Erythroblast (primary cell): ENCODE data around the gene DNAJB6.

Source experiments
- DNase-seq, 2 experiments: peaks; one replicate each; lab custom pipeline; 2025; lab: John Stamatoyannopoulos, UW
- GATA1 ChIP-seq: IDR thresholded peaks from 2 replicates; pipeline ENCODE4 v1.6.1; 2011; ENCODE audit warnings: low read depth, mild to moderate bottlenecking, control low read depth, low read length, moderate library complexity
- POLR2A ChIP-seq: IDR thresholded peaks from 2 replicates; pipeline ENCODE4 v1.6.1; 2011; ENCODE audit warnings: mild to moderate bottlenecking, low read length

Gene DNAJB6

GRCh38 chr7:157339777-157340677 is 3.2 kb downstream of the DNAJB6 start:
- TF ChIP-seq POLR2A: no peak
- TF ChIP-seq GATA1: no peak
- peak; percentile 72 to 80 for DNase-seq

DNA sequence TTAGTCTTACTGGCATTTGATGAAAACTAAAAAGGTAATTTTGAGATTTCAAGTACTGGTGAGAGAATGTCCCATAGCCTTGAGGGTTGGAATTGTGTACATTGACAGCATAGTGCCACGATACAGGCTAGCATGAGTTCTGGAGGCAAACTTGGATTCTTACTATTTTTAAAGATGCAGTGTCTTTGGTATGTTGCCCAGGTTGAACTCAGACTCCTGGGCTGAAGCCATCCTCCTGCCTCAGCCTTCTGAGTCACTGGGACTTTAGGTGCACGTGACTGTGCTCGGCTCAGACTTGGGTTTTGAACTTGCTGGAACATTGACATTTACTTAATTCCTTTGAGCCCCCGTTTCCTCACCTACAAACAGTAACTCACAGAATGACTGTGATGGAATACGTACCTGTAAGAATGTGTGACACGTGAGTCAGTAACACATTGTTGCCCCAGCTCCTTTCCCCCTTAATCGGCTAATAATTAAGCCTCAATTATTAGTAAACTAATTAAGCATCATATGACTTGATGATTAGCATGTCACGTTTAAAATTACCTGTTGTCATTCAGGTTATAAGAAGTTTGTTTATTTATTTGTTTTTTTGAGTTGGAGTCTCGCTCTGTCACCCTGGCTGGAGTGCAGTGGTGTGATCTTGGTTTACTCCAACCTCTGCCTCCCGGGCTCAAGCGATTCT is 10.6 kb downstream of the DNAJB6 start:
- no peak for TF ChIP-seq POLR2A
- no peak for TF ChIP-seq GATA1
- peak in 1 of 2 experiments; percentile 10 for DNase-seq

GRCh38 chr7:157348548-157348947 is 11.7 kb downstream of the DNAJB6 start:
- no peak for TF ChIP-seq GATA1
- TF ChIP-seq POLR2A: no peak
- DNase-seq: no peak

- TF ChIP-seq GATA1: no peak
- TF ChIP-seq POLR2A: no peak
- peak; percentile 17 to 40 for DNase-seq
These were observed 15.7 kb downstream of the DNAJB6 start for GRCh38 chr7:157352516-157352915.

DNA sequence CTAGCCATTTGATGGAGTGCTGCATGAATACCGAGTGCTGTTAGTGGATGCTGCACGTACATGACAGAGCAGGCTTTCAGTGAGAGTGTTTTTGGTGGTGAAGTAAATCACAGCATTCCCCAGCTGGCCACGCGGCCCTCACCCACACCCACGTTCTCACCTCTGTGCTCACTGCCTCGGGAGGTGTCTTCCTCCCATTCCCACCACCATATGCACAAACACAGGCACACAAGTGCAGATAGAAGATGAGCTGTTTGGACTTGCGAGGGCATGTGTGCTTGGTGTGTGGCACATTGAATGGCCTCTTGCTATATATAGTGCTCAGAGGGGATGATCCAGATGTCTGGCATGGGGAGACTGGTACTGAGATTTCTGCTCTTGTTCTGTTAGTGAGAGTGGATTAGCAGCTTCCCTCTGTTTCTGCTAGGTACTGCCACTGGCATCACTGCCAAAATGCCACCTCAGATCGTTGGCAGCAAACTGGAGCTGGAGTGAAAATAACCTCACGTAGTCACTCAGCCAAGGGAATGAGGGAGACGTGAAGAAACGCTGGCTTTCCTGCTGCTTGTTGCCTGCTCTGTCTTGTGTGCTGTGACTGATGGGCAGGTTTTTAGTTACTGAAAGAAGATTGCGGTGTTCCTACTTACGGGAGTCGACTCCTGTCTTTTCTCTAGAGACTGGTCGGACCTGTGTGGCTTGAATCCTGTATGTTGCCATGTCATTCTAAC is 19.1 kb downstream of the DNAJB6 start:
- no peak for DNase-seq
- TF ChIP-seq POLR2A (no peak), GATA1 (no peak)

- TF ChIP-seq POLR2A (no peak), GATA1 (no peak)
- no peak for DNase-seq
These were observed 20.6 kb downstream of the DNAJB6 start for GRCh38 chr7:157357129-157358040.

DNA sequence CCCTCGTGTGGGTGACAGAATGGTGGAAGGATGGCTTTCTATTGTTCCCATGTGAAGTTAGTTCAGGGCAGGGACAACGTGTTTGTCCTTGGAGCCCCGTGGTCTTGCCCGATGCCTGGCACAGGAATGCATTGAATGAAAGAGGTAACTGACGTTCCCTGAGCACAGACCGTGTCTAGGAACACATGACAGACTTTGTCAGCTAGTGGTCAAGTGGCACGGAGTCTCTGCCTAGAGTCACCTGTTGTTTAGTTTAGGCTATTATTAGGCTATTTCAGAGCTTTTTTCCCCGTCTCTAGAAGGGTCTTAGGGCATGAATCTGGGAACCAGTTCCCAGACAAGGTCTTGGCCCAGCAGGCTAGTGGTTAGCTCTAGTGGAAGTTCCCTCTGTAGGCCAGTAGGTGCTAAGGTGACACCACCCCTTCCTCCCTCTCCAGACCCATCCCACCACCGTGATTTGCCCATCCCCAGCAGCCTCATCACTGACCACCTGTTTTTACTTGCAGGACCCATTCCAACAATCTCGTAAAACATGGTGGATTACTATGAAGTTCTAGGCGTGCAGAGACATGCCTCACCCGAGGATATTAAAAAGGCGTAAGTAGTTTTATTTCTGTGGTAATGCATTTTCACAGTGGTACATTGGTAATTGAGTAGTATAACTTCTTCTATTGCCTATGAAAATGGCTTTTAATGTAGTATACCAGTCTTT is 21.4 kb downstream of the DNAJB6 start:
- DNase-seq: no peak
- TF ChIP-seq POLR2A (no peak), GATA1 (no peak)

GRCh38 chr7:157358753-157359096 is 21.9 kb downstream of the DNAJB6 start:
- no peak for DNase-seq
- no peak for TF ChIP-seq POLR2A
- TF ChIP-seq GATA1: no peak

DNA sequence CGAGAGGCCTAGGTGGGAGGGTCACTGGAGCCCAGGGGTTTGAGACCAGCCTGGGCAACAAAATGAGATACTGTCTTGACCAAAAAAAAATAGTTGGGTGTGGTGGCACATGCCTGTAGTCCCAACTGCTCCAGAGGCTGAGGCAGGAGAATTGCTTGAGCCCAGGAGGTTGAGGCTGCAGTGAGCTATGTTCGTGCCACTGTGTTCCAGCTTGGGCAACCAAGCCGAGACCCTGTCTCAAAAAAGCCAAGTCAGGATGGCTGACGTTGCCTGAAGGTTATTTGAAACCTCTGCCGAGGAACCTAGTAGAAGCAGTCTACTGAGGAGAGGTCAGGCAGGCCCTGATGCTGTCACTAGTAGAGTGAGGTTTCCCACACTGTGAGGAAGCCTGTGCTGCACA is 22.8 kb downstream of the DNAJB6 start:
- no peak for DNase-seq
- TF ChIP-seq GATA1 (no peak), POLR2A (no peak)

DNA sequence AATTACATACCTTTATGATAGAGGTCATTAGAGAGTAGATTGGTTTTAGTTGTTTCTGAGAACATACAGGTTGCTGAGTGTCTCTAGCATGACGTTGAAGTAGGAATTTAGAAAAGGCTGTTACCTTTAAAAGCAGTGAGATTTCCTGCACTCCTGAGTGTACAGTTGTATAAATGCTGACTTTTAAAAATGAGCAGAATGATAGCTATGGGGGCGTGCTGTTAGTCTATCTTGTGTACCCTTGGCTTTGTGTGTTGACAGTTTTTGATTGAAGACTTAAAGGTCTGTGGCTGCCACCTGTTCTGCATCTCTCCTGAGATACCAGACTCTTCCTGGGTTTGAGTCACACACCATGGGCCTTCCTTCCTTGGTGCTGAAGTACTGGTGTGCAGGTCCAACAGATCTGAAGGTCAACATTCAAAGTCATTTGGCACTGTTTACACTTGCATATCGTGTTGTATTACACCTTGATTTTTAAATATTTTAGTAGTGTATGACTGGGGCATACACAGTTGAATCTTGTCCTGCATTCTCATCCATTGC is 23.8 kb downstream of the DNAJB6 start:
- DNase-seq: no peak

DNA sequence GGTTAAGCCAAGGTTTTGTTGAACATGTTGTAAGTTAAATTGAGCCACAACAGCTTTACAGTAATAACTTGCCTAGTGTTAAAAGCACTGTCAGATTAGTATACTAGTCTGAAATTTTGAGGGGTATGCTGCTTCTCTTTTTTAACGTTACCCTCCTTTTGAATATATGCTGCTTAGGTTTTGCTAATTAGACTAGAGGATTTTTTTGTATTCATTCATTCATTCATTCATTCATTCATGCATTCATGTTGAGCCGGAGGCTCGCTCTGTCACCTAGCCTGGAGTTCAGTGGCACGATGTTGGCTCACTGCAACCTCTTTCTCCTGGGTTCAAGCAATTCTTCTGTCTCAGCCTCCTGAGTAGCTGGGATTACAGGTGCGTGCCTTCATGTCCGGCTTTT is 24.7 kb downstream of the DNAJB6 start:
- TF ChIP-seq GATA1 (no peak), POLR2A (no peak)

More for the DNA sequence above, 23.8 kb downstream of the DNAJB6 start:
- TF ChIP-seq POLR2A: no peak
- TF ChIP-seq GATA1: no peak

GRCh38 chr7:157362729-157363128 is 25.9 kb downstream of the DNAJB6 start:
- DNase-seq: no peak

More for the DNA sequence above, 24.7 kb downstream of the DNAJB6 start:
- no peak for DNase-seq

DNA sequence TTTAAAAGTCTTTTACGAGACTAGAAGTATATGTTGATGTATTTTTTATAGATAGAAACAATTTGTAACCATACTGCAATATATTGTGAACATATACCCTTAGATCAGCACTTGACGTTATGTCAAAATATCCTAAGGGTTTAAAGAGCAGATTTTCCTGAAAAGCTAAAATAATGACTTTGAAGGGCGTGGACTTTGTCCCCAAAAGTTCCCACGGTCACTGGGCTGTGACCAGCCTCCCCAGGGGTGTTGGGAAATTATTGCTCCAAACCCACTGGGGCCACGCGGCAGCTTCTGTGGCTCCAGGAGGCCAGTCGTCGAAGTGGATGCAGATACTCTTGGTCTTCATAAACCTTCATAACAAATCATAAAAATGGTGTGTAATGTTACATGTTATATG is 29.9 kb downstream of the DNAJB6 start:
- DNase-seq: no peak
- TF ChIP-seq GATA1: no peak

More at GRCh38 chr7:157362729-157363128, 25.9 kb downstream of the DNAJB6 start:
- TF ChIP-seq POLR2A (no peak), GATA1 (no peak)

GRCh38 chr7:157368955-157369354 is 32.2 kb downstream of the DNAJB6 start:
- DNase-seq: no peak
- TF ChIP-seq GATA1: no peak
- no peak for TF ChIP-seq POLR2A
